CD4-positive, alpha-beta T cell treated with Interleukin-15 for 4 hours (primary cell): ENCODE results near the gene WLS.

Experiments
- DNase-seq: peaks from one replicate; pipeline ENCODE4 v3.0.0-alpha.2; 2020; ENCODE audit warnings: low spot score

WLS gene

GRCh38 chr1:68131261-68131660 is 101.1 kb downstream of the WLS start:
- DNase-seq = no peak

- no peak for DNase-seq
Measured at GRCh38 chr1:68129536-68130250, 102.6 kb downstream of the WLS start.

- DNase-seq = no peak
Measured at GRCh38 chr1:68128820-68129219, 103.5 kb downstream of the WLS start.

GRCh38 chr1:68128157-68128556 is 104.2 kb downstream of the WLS start:
- no peak for DNase-seq

GRCh38 chr1:68121536-68121935 is 110.8 kb downstream of the WLS start:
- no peak for DNase-seq

- DNase-seq = peak; percentile 35
Measured at GRCh38 chr1:68120136-68120791, 112.1 kb downstream of the WLS start.

GRCh38 chr1:68119445-68119844 is 112.9 kb downstream of the WLS start:
- DNase-seq = no peak

- DNase-seq = no peak
Measured at GRCh38 chr1:68117416-68117815, 114.9 kb downstream of the WLS start.

GRCh38 chr1:68116643-68117235 is 115.6 kb downstream of the WLS start:
- DNase-seq = peak; percentile 51

GRCh38 chr1:68115308-68115707 is 117.0 kb downstream of the WLS start:
- DNase-seq = no peak

GRCh38 chr1:68113966-68114365 is 118.4 kb downstream of the WLS start:
- no peak for DNase-seq

- no peak for DNase-seq
Measured at GRCh38 chr1:68112835-68113243, 119.5 kb downstream of the WLS start.

GRCh38 chr1:68111519-68112436 is 120.5 kb downstream of the WLS start:
- DNase-seq = no peak

GRCh38 chr1:68107771-68108170 is 124.6 kb downstream of the WLS start:
- no peak for DNase-seq

GRCh38 chr1:68103884-68104554 is 128.3 kb downstream of the WLS start:
- no peak for DNase-seq

GRCh38 chr1:68103011-68103545 is 129.2 kb downstream of the WLS start:
- DNase-seq = no peak

GRCh38 chr1:68101829-68102228 is 130.5 kb downstream of the WLS start:
- DNase-seq = no peak

- no peak for DNase-seq
Measured at GRCh38 chr1:68100571-68100970, 131.8 kb downstream of the WLS start.

- DNase-seq = no peak
Measured at GRCh38 chr1:68093737-68094136, 138.6 kb downstream of the WLS start.

GRCh38 chr1:68087184-68087583 is 145.1 kb downstream of the WLS start:
- DNase-seq = no peak

GRCh38 chr1:68085752-68086151 is 146.6 kb downstream of the WLS start:
- no peak for DNase-seq

GRCh38 chr1:68083686-68084085 is 148.6 kb downstream of the WLS start:
- no peak for DNase-seq
